ENCODE results near the gene ATP2C2.

DNA sequence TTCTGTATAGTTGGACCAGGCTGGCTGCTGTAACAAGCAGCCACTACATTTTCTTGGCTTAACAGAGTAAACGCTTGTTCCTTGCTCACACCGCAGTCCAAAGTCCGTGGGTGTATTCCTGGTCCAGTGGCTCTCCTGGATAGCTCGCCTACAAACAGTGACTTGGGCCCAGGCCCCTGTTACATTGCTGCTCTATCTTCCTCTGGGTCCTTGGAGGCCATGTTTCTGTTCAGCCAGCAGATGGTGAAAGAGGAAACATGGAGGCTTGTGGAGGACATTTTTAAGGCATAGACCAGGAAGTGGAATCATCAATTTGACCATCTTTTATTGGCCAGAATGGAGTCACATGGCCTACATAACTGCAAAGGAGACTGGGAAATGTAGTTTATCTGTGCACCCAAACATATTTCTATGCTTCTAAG is 55.1 kb downstream of the ATP2C2 start:
- no peak for TF ChIP-seq POLR2A (IDR thresholded peaks at IDR 0.05; ENCODE audit: low read length)
- no peak for TF ChIP-seq GATA1 (IDR thresholded peaks at IDR 0.05; ENCODE audit: low read depth, low read length)
